ENCODE data around the gene TRDN. TPM values are rescaled to one million over a fixed set of nuclear protein-coding genes. Genes with fewer than 3 reads are reported as not detected.

The TRDN gene
- total and polyA plus RNA-seq, 7 donors, result under 0.01 to 1.2 TPM; not detected in 5

DNA sequence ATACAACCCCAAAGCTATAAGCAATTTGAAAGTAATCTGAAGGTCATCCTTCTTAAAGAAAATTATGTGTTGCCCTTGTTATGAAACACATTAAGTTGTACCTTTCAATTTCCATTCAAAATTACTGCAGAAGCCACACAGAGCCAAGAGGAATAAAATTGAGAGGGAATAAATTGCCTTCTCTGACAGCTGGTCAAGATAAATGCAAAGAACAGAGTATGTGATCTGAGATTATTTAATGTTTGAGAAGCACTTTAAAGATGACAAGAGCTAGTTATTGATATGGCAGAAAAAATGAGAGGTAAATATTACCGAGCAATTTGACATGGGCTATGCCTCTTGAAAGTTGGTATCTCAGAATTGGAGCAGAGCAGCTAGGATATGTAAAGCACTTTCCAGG is 61.6 kb downstream of the TRDN start:
- no peaks in the 10 kb centered on the region for H3K27me3 ChIP-seq
- WGBS, 2 donors, result 89 to 97% methylated on average over 1 of the region's 1 CpG
- H3K9me3 ChIP-seq, result no peaks in the 10 kb centered on the region
- no peak overlapping the region for H3K27ac ChIP-seq
- TF ChIP-seq, protein P1, sequence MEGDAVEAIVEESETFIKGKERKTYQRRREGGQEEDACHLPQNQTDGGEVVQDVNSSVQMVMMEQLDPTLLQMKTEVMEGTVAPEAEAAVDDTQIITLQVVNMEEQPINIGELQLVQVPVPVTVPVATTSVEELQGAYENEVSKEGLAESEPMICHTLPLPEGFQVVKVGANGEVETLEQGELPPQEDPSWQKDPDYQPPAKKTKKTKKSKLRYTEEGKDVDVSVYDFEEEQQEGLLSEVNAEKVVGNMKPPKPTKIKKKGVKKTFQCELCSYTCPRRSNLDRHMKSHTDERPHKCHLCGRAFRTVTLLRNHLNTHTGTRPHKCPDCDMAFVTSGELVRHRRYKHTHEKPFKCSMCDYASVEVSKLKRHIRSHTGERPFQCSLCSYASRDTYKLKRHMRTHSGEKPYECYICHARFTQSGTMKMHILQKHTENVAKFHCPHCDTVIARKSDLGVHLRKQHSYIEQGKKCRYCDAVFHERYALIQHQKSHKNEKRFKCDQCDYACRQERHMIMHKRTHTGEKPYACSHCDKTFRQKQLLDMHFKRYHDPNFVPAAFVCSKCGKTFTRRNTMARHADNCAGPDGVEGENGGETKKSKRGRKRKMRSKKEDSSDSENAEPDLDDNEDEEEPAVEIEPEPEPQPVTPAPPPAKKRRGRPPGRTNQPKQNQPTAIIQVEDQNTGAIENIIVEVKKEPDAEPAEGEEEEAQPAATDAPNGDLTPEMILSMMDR (IDR thresholded peaks at IDR 0.05), result no peak
- TF ChIP-seq POLR2A (IDR thresholded peaks at IDR 0.05), result no peak
- intact Hi-C loops (cut with DNase I), result no loop called here
- no peaks in the 10 kb centered on the region for H3K36me3 ChIP-seq
- H3K4me1 ChIP-seq, result no peaks in the 10 kb centered on the region
- no peak for DNase-seq
- H3K4me3 ChIP-seq, result no peak overlapping the region

DNA sequence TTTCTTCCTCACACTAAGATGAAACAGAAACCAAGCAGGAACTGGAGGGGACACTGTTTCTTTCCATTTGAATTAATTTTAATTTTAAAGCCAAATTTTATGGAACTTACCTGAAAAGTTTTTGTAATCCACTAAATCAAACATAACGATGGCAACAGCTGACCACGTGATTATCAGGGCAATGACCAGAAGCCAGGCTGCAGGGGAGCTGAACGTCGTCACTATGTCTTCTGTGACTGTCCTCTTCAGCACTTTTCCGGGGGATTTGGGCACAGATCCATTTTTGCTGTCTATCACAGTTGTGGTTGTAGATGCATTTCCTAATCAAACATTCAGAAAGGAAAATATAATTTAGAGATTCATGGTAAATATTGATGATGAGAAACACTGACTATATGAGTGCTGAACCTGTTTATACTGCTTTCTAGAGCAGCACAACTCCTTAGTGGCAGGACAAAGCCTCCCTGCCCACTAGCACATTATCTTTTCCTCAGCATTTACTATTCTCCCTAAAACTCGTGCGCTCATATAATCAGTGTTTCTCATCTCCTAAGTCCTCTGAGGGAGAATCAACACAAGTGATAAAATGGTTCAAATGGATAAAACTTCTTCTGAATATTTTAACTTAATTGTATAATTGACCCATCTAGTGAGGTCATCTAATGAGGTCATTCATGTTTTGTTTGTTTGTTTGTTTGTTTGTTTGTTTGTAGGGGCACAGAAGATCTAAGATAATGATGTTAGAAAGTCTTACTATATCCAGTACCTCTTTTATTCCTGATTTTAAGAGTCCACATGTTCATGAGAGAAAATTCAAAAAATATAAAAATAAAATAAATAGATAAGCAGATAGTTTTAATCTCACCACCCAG is 65.7 kb downstream of the TRDN start:
- 62 to 66% methylated on average over 7 of the region's 7 CpGs for WGBS, 2 donors
- intact Hi-C loops (cut with DNase I), result no loop called here
- H3K4me3 ChIP-seq, result no peak overlapping the region

DNA sequence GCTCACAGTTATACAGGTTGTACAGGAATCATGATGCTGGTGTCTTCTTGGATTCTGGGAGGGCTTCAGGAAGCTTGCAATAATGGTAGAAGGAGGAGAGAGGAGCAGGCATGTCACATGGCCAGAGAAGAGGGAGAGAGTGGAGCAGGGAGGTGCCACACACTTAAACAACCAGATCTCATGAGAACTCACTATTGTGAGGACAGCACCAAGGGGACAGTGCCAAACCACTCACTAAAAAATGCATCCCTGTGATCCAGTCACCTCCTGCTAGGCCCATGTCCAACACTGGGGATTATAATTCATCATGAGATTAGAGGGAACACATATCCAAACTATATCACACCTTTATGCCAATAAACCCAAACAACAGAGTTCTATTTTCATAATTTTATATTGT is 67.2 kb downstream of the TRDN start:
- Histone ChIP-seq H3K27ac (no peak overlapping the region), H3K36me3 (no peaks in the 10 kb centered on the region), H3K4me3 (no peak overlapping the region), H3K27me3 (no peaks in the 10 kb centered on the region), H3K4me1 (no peaks in the 10 kb centered on the region), H3K9me3 (no peaks in the 10 kb centered on the region)
- intact Hi-C loops (cut with DNase I), result no loop called here
- no peak for TF ChIP-seq POLR2A (IDR thresholded peaks at IDR 0.05)
- TF ChIP-seq POLR2AphosphoS5 (IDR thresholded peaks at IDR 0.05), result no peak
- TF ChIP-seq, protein P1 (IDR thresholded peaks at IDR 0.05), result no peak
- no peak for TF ChIP-seq EP300 (IDR thresholded peaks at IDR 0.05)
- no peak for DNase-seq

More for the DNA sequence above, 65.7 kb downstream of the TRDN start:
- H3K27ac ChIP-seq, result no peak overlapping the region
- H3K27me3 ChIP-seq, result no peaks in the 10 kb centered on the region
- no peaks in the 10 kb centered on the region for H3K4me1 ChIP-seq
- no peaks in the 10 kb centered on the region for H3K36me3 ChIP-seq
- no peak for DNase-seq
- H3K9me3 ChIP-seq, result no peaks in the 10 kb centered on the region
- TF ChIP-seq EP300 (IDR thresholded peaks at IDR 0.05), result no peak
- TF ChIP-seq POLR2AphosphoS5 (IDR thresholded peaks at IDR 0.05), result no peak
- no peak for TF ChIP-seq POLR2A (IDR thresholded peaks at IDR 0.05)
- TF ChIP-seq, protein P1 (IDR thresholded peaks at IDR 0.05), result no peak

DNA sequence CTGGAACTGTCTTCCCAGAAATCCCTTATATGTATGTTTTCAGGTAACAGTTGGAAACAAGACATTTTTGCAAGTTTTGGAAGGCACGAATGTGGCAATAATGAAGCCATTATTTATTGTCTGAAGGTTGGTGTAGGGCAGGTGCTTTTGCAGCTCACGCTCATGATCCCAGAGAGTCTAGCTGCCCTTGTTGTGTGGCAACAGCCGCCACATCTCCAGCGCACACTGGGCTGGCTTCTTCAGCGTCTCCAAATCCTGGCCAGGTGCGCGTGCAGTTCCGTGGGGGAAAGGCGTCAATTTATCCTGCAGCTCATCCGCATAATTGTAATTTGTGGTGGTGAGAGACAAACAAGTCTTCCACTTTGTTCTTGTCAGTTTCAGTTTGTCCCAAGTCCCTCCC is 71.2 kb downstream of the TRDN start:
- no peaks in the 10 kb centered on the region for H3K9me3 ChIP-seq
- no peaks in the 10 kb centered on the region for H3K27me3 ChIP-seq
- no peak overlapping the region for H3K4me3 ChIP-seq
- intact Hi-C loops (cut with DNase I), result no loop called here
- H3K36me3 ChIP-seq, result no peaks in the 10 kb centered on the region
- TF ChIP-seq, protein P1 (IDR thresholded peaks at IDR 0.05), result no peak
- no peak for TF ChIP-seq POLR2A (IDR thresholded peaks at IDR 0.05)
- no peak for DNase-seq
- 93 to 95% methylated on average over 10 of the region's 10 CpGs for WGBS, 2 donors
- no peaks in the 10 kb centered on the region for H3K4me1 ChIP-seq
- H3K27ac ChIP-seq, result no peak overlapping the region

DNA sequence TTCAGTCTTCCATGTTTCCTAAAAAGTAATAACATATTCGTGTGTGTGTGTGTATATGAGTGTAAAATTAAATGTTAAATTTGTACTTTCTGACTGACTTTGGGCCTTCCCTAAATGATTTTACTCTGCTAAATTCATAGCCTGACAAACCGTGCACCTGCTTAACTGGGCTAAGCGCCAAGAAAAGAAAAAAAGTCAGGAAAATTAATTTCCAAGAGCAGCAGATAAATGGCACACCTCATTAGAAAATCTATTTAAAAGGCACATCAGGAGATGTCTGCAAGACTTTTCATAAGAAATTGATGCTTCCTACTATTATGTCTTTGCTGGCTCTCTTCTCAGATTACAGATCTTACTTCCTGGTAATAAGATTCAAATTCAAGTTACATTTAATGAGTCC is 72.4 kb downstream of the TRDN start:
- Histone ChIP-seq H3K4me3 (no peak overlapping the region), H3K9me3 (no peaks in the 10 kb centered on the region), H3K4me1 (no peaks in the 10 kb centered on the region), H3K36me3 (no peaks in the 10 kb centered on the region), H3K27ac (no peak overlapping the region), H3K27me3 (no peaks in the 10 kb centered on the region)
- no peak for DNase-seq
- TF ChIP-seq POLR2A (IDR thresholded peaks at IDR 0.05), result no peak
- no peak for TF ChIP-seq EP300 (IDR thresholded peaks at IDR 0.05)
- TF ChIP-seq POLR2AphosphoS5 (IDR thresholded peaks at IDR 0.05), result no peak
- TF ChIP-seq, protein P1 (IDR thresholded peaks at IDR 0.05), result no peak
- intact Hi-C loops (cut with DNase I), result no loop called here
- WGBS, 2 donors, result 23 to 44% methylated on average over 3 of the region's 3 CpGs

All from sigmoid colon (tissue), 7 donors.